HCEC 1CT (cell line): ENCODE measurements around the gene HUS1B.

Experiments
- DNase-seq: peaks from one replicate; pipeline ENCODE4 v3.0.0-alpha.2; 2017

HUS1B gene

DNA sequence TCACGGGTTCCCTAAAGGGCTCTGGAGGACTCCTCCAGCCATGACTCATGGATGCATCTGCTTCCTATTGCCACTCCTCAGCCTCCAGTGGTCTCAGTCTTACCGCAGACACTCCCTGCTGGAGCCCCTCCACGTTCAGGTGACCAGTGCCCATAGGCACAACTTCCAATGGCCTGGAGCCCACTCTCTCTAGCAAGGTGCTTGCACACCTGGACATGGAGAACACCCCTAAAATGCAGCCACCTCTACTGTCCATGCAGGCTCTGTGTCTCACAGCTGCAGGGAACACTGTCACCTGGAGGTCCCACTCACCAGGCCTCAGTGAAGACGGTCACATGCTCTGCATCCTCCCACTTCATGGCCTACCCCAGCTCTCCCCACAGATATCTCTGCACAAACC lies 36.0 kb downstream of the HUS1B start:
- no peak for DNase-seq

DNA sequence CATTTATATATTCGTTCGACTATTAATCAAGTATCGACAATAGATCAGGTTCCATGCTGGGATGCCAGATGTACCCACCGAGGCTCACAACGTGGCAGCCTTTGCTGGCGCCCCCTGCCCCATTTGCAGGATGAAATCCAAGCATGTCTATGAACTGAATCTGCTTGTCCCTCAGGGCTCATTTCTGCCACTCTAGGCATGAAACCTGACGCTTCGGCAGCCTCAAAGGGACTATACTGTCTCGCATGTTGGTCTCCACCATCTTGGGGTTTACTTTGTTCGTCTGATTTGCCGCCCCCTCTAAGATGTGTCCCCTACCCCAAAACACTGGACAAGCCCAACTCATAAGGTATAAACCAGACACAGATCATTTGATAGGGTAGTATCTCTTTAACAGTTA lies 36.7 kb downstream of the HUS1B start:
- no peak for DNase-seq

DNA sequence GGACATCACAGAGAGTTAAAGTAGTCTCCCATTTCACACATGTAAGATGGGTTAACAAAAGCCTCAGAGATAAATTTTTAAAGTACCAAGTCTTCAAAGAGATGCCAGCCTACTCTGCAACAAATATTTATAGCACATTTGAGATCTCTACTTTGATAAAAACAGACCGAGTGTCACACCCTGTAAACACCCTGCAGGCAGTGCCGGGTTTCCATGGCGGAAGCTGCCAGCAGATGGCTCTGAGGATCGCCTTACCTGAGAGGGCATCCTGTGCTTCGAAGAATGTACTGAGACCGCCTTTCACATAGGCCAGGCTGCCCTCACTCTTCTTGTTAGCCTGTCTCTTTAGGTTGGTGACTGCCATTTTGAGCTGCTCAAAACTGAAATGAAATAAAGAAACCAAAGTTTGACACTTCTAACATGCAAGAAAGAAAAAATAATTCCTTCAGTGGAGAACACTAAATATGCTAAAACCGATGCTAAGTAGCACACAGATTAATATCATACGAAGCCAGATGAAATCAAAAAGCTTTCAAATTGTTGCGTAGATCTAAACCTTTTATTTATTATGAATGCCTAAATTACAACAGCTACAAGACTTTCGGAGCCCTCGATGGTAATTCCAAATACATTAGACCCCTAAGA lies 39.3 kb downstream of the HUS1B start:
- DNase-seq = no peak

DNA sequence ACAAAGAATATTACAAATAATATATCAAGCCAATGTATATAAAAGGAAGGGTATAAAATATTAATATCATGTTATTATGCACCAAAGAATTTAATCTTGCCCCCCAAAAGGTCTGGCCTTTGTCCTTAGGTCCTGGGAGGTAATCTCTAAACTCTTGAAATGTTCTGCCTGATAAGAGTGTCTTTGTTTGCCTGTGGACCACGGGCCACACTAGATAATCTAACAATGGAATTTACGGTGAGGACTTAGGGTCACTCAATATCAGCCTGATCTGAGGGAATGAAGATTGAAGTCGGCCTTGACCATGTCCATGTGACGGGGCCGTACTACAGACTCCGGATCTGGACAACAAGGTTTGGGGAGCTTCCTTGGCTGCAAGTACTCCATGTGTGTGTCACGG lies 42.9 kb downstream of the HUS1B start:
- no peak for DNase-seq

DNA sequence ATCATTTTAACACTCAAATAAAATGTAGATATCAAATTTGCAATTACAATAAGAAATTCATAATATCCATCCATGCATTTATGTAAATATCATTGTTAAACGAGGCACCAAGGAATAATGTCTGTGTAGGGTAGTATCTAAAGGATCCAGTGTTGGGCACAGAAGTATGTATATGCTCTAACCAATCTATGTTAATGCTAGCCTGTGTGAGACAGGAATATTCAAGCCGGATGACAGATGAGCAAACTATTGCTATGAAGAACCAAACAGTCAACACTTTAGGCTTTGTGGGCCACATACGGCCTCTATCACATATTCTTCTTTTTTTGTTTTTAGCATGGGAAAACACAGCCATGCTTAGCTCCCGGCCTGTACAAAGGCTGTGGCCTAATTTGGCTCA lies 45.0 kb downstream of the HUS1B start:
- no peak for DNase-seq

DNA sequence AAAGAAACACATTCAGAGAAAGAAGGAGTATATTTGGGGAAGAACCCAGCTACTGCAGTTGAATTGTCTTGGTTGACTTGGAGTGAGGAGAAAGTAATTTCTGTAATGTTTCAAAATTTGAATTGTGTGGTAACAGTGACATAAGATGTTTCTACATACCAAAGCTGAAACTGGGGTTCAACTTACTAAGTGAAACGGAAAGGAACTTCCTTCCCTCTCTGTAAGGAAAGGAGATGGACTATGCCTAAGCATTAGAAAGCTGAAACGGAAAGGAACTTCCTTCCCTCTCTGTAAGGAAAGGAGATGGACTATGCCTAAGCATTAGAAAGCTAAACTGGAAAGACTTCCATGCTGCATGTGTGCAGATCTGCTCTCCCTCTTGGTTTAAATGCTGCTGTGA lies 46.0 kb downstream of the HUS1B start:
- DNase-seq = no peak

DNA sequence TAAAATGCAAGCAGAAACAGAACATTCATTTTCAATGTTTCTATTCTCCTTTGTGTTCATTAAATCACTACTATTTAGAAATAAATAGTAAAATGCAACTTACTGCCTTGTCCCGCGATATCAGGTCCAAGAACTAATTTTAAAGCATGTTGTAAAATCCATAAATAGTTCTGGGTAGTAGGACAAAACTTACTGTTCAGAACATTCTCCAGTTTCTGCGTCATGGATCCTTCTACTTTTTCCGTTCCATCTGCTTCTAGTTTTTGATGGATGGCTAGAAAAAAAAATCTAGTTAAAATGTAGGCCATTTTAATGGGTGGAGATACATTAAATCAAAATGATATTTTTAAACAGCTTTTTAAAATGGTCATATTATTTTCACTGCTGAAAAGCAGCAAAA lies 47.0 kb downstream of the HUS1B start:
- DNase-seq = no peak

DNA sequence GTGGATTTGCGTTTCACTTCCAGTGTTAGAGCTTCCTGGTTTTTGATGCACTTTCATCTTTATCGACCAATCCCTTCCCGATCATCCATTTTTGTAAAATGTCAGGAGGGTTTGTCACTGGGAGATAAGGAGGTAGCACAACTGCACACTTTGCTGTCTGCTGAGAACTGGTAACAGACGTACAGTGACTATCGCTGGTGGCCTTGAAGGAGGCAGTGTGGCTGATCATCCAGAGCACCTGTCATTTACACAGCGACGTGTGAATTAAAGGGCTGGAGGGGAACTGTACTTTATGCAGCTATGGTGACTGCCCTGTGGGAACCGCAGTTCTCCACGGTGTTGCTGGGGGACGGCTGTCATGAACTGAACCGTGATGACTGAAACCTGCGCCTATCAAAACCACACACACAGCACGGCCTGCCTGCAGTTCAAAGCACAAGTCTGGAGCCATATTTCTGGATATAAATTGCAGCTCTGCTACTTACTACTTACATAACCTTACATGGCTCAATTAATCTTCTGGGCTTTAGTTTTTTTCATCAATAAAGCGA lies 50.0 kb downstream of the HUS1B start:
- DNase-seq = no peak
